ENCODE results near the gene NKIRAS1.
"Not testable (repeated sequence)": the region's sequence is repeated elsewhere in the genome, so short reads cannot be mapped to it uniquely, and the experiment has no call there.

NKIRAS1 gene

GRCh38 chr3:23938688-23939087, 21.9 kb upstream of the NKIRAS1 start:
- DNase-seq = no peak

DNA sequence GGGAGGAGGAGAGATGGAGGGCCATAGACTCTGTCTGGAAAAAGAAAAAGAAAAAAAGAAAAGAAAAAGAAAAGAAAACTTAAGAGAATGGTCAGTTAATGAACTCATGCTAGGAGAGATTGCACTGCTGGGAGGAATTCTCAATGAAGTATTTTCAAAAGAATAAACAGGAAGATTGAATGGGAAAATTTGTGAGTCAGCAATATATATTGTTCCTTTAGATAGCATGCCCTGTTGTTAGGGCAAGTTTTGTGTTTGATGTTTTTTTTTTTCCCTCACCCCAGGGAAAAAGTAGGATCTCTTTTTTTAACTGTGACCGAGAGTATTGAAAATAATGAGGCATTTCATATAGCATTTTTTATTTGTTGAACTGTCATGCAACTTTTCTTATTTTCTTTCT, 20.5 kb upstream of the NKIRAS1 start:
- DNase-seq = no peak

DNA sequence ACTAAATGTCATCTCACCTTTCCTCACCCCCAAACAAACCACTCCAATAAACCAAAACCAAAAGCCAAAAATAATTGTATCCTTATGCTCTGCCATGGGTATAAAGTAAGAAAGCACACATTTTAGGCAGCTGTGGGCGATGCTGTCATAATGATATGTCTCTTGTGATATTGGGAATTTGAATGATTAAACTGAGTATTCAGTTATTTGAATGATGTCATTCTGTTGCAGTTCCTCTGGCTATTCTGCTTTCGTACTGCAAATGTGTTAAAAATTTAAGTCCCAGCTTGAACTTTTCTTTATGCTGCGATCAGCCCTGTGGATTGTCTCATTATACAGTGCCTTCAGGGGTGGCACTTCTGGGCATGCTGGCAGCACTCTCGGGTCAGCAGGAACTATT, 17.5 kb upstream of the NKIRAS1 start:
- DNase-seq = no peak

DNA sequence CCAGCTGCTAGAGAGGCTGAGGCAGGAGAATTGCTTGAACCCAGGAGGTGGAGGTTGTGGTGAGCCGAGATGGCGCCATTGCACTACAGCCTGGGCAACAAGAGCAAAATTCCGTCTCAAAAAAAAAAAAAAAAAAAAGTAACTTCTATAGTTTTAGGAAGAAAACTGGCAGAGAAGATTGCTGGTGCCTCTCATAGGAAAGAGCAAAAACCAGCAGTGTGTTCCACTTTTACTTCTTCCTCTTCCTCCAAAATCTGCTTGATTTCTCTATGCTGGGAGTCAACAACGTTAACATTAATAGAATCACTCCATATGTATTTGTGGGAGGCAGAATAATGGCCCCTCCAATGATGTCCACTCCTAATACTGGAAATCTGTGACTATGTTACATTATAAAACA, 15.8 kb upstream of the NKIRAS1 start:
- DNase-seq = no peak

- no peak for DNase-seq
These were observed 14.8 kb upstream of the NKIRAS1 start for GRCh38 chr3:23931597-23931996.

GRCh38 chr3:23928524-23928923, 11.7 kb upstream of the NKIRAS1 start:
- no peak for DNase-seq

DNA sequence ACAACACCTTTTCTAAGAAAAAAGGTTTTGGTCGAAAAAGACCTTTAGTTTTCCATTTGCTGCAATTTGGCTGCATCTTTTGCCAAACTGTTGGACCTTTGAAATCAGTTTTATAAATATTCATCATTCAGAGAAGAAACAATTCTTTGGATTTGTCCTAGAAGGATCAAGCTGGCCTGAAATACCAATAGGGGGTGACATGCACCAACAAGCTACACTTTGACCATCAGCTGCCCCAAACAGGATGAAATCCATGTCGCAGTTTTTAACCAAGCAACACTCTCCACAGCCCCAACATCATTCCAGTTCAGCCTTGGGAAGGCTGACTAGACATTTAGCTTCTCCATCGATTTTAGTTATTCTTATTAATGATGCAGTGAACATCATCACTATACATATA, 9.9 kb upstream of the NKIRAS1 start:
- DNase-seq = no peak

GRCh38 chr3:23926246-23926645, 9.5 kb upstream of the NKIRAS1 start:
- DNase-seq = no peak

GRCh38 chr3:23923786-23924185, 7.0 kb upstream of the NKIRAS1 start:
- no peak for DNase-seq

GRCh38 chr3:23921052-23921511, 4.3 kb upstream of the NKIRAS1 start:
- DNase-seq = no peak

DNA sequence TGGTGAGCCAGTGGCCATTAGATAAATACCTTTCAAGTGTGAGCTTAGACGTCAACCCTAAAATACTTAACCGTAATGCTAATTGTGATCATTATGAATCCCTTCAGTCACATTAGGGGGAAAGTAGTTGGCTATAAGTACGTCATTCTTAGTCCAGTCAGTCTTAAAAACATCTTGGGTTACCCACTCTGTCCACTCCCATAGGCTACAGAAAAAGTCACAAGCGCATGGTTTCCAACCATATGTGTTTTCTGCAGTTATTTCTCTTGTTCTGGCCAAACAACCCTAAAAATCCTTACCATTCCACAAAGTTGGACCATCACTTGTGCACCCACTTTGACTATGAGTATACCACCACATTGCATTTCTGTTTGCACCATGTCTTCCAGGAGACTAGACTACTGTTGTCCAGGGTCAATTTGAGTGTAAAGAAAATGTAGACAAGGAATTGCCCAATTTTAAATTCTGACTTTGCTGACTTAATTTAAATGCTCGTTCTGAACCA, 3.4 kb upstream of the NKIRAS1 start:
- no peak for DNase-seq

GRCh38 chr3:23919628-23920027, 2.8 kb upstream of the NKIRAS1 start:
- DNase-seq = no peak

- not testable (repeated sequence) for DNase-seq
These were observed 1.5 kb upstream of the NKIRAS1 start for GRCh38 chr3:23918331-23918730.

DNA sequence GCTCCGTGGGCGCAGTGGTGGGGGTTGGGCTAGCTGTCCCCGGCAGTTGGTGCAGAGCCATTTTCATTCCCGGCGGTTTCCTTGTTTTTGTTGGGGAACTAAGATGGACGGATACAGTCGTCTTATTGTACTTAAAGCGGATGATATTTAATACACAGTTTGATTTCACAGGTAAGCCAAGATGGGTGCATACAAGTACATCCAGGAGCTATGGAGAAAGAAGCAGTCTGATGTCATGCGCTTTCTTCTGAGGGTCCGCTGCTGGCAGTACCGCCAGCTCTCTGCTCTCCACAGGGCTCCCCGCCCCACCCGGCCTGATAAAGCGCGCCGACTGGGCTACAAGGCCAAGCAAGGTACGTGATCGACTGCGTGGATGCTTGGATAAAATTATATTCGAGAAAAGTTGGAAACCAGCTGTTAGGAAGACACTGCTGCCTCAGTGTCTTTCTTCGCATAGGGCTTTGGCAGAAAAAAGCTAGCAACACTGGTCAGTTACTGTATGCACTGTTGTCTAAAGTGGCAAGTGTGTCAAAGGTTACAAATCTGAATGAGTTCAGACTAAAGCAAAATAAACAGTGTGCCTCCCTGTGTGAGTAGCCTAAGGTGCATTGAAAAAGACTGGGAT, 1.0 kb upstream of the NKIRAS1 start:
- DNase-seq = not testable (repeated sequence)

DNA sequence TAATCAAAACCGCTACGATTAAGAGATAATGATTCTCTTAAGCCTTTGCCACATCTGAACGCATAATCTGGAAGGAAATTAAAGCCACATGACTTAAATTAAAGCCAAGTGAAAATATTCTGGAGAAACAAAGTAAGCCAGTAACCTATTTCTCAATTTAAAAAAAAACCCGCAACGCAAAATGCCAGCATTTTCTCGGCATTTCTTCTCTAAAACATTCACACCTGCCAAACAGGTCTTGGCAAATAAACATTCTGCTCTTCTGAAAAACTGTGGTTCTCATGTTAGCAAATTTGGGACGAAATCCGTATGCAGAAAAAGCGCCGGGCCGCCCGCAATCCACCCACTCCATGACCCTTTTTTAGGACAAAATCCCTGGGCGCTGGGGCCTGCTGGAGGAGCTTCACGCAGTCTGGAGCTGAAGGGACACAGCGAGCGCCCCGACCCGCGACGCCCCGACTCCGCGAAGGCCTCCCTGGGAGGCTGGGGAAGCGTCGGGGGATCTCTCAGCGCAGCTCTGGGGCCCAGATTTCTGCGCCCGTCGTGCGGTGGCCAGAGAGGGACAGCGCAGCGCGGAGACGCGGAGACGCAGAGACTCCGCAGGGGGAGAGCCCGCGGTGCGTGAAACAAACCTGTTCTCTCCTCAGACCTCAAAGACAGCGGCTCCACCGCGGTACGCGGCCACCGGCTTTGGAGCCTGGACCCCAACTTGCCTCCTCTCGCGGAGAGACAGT, 471 bp downstream of the NKIRAS1 start:
- no peak for DNase-seq

DNA sequence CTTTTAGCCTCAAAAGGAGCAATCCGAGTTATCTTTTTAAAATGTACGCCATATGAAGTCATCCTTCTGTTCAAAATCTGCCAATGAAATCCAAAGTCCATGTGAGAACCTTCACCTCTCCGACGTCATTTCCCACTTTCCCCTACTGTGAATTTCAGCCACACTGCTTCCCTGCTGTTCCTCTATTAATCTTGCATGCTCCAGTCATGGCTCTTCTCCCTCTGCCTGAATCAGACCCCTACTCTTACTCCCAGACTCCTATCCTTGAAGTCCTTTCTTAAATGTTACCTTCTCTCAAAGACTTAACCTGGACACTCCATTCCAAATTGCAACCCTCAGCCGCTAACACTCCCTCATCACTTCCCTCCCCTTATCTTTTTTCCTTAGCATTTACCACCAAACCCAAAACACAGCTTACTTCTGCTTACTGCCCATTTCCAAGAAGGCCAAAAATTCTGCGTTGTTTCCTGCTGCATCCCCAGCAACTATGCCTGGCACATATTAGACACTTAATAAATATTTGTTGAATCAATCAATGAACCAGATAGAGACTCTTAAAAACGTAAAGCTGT, 1.2 kb downstream of the NKIRAS1 start:
- DNase-seq = no peak

DNA sequence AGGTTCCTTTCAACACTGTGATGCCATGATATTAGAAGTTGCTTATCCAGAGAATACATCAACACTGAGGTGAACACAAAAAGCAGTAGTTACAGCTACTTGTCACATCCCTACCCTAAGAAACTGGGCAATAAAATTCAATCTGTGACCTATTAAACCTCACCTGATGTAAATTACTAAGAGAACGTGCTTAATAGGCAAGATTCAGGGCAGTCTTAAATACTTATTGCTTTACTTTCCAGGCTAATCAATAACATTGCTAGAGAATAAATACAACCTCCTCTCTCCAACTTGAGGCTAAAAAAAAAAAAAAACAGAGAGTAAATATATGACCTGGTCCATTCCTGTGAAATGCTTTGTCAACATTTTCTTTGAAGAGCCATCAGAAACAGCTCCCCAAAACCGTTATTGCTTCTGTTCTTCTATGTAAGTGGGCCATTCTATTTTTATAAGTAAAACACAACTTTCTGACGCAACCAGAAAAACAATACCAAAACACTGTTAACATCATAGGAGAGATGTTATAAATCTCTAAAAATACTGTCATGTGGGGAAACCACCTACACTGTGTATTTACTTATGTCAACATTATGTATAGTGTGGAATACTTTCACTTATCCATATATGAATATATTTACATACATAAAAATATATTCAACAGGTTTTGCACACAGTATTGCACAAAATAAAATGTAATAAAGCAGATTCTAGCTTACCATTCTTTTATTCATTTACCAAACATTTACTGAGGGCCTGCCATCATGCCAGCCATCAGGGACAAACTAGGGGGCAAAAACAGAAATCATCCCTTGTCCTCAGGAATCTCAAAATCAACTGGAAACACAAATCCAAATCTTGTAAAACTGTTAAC, 2.7 kb downstream of the NKIRAS1 start:
- DNase-seq = no peak

DNA sequence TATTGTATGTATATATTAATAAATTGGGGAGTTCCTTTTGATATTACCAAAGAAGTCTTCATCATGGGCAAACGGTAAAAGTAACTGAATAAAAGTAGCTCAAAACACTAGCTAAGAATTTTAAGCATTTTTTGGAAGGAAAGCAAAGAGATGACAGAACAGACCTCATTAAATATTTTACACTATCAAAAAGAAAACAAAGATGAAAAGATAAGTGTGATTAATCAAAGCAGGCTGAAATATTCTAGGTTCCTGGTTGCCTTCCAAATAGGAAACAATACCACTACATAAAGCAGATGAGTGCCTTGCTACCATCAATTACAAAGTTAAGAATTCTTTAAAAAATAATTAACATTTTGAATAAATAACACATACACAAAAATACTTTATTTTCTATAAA, 3.6 kb downstream of the NKIRAS1 start:
- no peak for DNase-seq

DNA sequence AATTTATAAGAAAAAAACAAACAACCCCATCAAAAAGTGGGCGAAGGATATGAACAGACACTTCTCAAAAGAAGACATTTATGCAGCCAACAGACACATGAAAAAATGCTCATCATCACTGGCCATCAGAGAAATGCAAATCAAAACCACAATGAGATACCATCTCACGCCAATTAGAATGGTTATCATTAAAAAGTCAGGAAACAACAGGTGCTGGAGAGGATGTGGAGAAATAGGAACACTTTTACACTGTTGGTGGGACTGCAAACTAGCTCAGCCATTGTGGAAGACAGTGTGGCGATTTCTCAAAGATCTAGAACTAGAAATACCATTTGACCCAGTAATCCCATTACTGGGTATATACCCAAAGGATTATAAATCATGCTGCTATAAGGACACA, 4.5 kb downstream of the NKIRAS1 start:
- DNase-seq = not testable (repeated sequence)

DNA sequence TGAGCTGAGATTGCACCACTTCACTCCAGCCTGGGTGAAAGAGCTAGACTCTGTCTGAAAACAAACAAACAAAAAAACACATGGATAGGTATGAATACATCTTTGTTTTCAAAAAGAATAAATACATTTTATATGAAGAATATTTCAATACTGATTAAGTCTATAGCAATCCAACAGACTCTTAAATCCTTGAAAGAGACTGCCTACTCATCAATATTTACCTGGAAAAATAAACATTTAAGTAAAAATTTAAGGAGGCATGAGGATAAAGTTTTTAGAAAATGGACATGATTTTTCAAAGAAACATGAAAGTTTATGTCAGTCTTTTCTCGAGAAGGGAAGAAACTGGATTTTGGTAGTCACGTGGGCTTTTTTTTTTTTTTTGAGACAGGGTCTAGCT, 5.4 kb downstream of the NKIRAS1 start:
- no peak for DNase-seq

DNA sequence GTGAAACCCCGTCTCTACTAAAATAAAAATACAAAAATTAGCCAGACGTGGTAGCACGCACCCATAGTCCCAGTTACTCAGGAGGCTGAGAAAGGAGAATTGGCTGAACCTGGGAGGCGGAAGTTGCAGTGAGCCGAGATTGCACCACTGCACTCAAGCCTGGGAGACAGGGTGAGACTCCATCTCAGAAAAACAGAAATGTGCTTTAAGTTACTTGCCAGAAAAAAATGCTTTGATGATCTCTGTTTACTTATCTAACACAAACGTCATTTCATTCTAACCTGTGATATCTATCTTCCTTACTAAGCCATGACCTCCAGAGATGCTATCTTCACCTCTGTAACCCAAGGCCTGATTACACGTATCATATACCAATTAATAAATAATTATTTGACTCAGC, 7.4 kb downstream of the NKIRAS1 start:
- no peak for DNase-seq

DNA sequence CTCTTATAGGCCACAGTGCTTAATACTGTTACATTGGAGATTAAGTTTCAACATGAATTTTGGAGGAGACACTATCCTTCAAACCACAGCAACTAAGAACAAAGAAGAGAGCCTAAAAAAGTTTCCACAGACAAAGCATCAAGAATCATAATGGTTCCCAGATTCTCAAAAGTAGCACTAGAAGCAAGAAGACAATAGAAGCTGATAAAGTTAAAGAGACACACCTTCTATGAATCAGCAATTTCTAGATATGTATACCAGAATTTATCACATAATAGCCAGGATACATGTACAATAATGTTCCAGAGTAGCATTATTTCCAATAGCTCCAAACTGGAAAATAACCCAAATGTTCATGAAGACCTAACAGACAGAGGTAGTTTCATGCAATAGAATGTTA, 12.2 kb downstream of the NKIRAS1 start:
- no peak for DNase-seq

DNA sequence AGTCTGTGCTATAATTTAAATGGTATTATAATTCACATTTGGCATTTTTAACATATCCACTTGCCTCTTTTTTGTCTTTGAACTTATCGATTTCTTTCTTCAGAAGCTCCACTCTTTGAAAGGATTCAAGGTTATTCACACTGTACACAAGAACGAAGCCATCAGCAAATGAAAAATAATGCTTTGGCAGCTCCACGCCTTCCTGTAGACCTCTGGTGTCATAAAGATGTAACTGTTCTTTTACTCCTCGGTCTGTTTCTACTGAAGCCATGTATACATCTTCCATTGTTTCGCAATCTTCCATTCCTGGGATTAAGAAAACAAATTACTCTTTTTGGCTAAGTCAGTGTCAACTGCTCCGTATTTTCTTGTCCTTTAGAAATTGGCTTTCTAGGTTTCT, 16.0 kb downstream of the NKIRAS1 start:
- no peak for DNase-seq
